Mucosa of rectum (tissue), 2 donors: ENCODE data around the gene BAG5.
A peak's percentile ranks its signal among the peaks of the same experiment; 100 is the strongest.

Source experiments
- H3K27ac ChIP-seq, 2 donors: one replicate each; pipeline ENCODE4 v1.7.0; 2013; ENCODE audit warnings: inconsistent platforms in 2 of 2, low read depth in 2 of 2, low read length in 2 of 2
- H3K27me3 ChIP-seq, 2 donors: one replicate each; pipeline ENCODE4 v1.7.0; 2013; ENCODE audit warnings: low read length in 2 of 2; ENCODE audit not compliant: control insufficient read depth in 2 of 2, insufficient read depth in 2 of 2
- H3K36me3 ChIP-seq, 2 donors: one replicate each; pipeline ENCODE4 v1.7.0; 2013; ENCODE audit warnings: low read length in 2 of 2; ENCODE audit not compliant: control insufficient read depth in 2 of 2, insufficient read depth in 2 of 2
- H3K4me1 ChIP-seq, 2 donors: one replicate each; pipeline ENCODE4 v1.7.0; 2013; ENCODE audit warnings: low read length in 2 of 2, mild to moderate bottlenecking in 1 of 2; ENCODE audit not compliant: control insufficient read depth in 2 of 2, insufficient read depth in 2 of 2
- H3K4me3 ChIP-seq, 2 donors: one replicate each; pipeline ENCODE4 v1.7.0; 2013; ENCODE audit warnings: low read length in 2 of 2
- H3K9ac ChIP-seq, 2 donors: one replicate each; pipeline ENCODE4 v1.7.0; 2013; ENCODE audit warnings: low read length in 2 of 2, low read depth in 1 of 2, mild to moderate bottlenecking in 1 of 2
- H3K9me3 ChIP-seq, 2 donors: one replicate each; pipeline ENCODE4 v1.7.0; 2013; ENCODE audit warnings: low read length in 2 of 2; ENCODE audit not compliant: control insufficient read depth in 2 of 2
- donor health status: healthy.
- donor health status: Normal muscosa, but diverticular disease.

The BAG5 gene

DNA sequence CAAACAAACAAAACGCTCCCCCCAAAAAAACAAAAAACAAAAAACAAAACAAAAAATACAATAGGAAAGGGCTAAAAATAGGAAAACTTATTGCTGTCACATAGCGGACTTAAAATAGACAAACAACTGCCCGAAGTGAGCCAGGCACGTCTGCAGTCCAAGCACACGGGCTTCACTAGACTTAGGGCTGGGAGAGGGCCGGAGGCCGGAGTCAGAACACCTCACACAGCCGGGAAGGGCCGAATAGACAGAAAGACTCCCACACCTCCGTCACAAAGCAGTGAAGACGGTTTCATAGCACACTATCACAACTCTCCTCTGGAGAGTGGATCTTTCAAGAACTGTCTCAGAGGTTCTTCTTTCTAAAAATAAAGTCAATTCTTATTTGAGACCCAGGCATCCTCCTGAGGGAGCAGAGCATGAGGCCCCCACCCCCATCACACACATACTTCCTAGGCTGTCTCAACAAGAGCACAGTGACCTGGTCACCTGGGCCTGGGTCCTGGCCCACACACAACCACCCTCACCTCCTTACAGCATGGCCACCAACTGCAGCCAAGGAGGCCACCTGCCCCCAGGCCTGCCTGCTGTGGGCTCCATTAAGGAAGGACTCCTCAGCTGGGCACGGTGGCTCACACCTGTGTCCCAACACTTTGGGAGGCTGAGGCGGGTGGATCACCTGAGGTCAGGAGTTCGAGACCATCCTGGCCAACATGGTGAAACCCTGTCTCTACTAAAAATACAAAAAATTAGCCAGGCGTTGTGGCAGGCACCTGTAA is 6.7 kb downstream of the BAG5 start:
- no peaks in the 10 kb centered on the region for H3K27me3 ChIP-seq
- H3K4me3 ChIP-seq: no peak overlapping the region
- no peaks in the 10 kb centered on the region for H3K9me3 ChIP-seq
- H3K9ac ChIP-seq: no peak overlapping the region
- no peak overlapping the region for H3K27ac ChIP-seq
- peaks cover 25 to 33% of the 10 kb centered on the region in 2 donors for H3K36me3 ChIP-seq
- H3K4me1 ChIP-seq: peaks cover 7 to 16% of the 10 kb centered on the region in 2 donors

DNA sequence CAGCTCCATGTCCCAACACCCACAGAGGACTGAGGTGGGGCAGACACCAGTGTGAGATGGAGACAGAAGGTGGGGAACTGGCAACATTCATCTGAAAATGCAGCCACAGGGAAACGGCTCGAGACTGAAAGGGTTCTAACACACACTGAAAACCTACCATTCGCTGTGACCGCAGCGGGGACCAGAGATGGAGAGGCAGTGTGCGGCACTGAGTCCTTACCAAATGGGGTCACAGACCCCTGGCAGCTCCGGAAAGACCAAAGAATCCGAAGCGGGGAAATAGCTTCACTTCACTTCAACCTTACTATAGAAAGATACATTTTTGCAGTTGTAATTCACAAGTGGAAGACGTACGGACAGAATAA is 9.6 kb downstream of the BAG5 start:
- peaks cover 8 to 16% of the 10 kb centered on the region in 2 donors for H3K4me1 ChIP-seq

DNA sequence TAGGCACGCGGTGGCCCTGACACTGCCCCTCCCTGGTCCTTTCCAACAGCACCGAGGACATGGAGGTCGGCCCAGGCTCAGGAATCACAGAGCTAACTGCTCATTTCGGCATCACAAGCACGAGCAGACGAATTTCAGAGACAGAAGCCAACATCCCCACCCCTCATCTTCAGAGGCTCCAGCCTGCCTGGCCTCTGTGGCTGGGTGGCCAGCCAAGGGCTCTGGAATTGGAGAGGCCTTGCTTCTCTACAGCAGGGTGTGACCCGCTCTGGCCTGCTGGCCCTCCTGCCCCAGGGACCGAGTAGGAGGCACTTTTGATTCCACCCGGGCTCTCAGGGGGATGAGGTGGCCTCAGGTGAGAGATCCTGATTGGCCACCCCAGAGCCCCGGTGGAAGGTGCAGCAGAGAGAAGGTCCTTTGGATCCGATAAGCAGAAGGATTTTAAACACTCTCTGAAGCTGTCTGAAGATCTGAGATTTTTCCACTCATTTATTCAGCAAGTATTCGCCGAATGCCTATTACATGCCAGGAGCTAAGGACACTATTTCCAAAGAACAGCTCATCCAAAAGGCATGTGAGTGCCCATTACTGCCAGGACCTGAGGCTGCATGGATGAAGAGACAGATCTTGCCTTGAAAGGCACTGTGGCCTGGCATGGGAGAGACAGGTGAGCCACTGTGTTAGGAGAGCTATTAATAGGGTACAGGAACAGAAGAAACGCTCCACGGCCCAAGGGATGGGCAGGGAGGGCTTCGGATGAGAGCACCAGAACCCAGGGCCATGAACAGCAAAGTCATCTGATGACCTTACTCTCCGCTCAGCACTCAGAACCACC is 10.2 kb downstream of the BAG5 start:
- Histone ChIP-seq H3K9me3 (no peaks in the 10 kb centered on the region), H3K4me1 (peaks cover 8 to 16% of the 10 kb centered on the region in 2 donors), H3K27ac (peak overlapping the region; percentile 53 to 77), H3K27me3 (no peaks in the 10 kb centered on the region), H3K36me3 (peaks cover 4 to 5% of the 10 kb centered on the region in 2 donors), H3K9ac (peak overlapping the region in 1 of 2 donors; percentile 3), H3K4me3 (no peak overlapping the region)

More for the DNA sequence above, 9.6 kb downstream of the BAG5 start:
- H3K36me3 ChIP-seq: peaks cover 4 to 6% of the 10 kb centered on the region in 2 donors
- H3K4me3 ChIP-seq: no peak overlapping the region
- H3K27me3 ChIP-seq: no peaks in the 10 kb centered on the region
- no peak overlapping the region for H3K9ac ChIP-seq
- H3K9me3 ChIP-seq: no peaks in the 10 kb centered on the region
- H3K27ac ChIP-seq: peak overlapping the region in 1 of 2 donors; percentile 53

- Histone ChIP-seq H3K4me3 (no peak overlapping the region), H3K9ac (no peak overlapping the region), H3K9me3 (no peaks in the 10 kb centered on the region), H3K27me3 (no peaks in the 10 kb centered on the region), H3K4me1 (peaks cover 4 to 18% of the 10 kb centered on the region in 2 donors), H3K36me3 (no peaks in the 10 kb centered on the region), H3K27ac (peak overlapping the region; percentile 53 to 77)
These were observed 11.1 kb downstream of the BAG5 start for GRCh38 chr14:103551338-103551762.

GRCh38 chr14:103550451-103551337 is 11.8 kb downstream of the BAG5 start:
- H3K27me3 ChIP-seq: no peaks in the 10 kb centered on the region
- H3K36me3 ChIP-seq: no peaks in the 10 kb centered on the region
- H3K4me1 ChIP-seq: peaks cover 4 to 18% of the 10 kb centered on the region in 2 donors
- no peak overlapping the region for H3K4me3 ChIP-seq
- no peaks in the 10 kb centered on the region for H3K9me3 ChIP-seq
- peak overlapping the region in 1 of 2 donors; percentile 8 for H3K9ac ChIP-seq
- H3K27ac ChIP-seq: peak overlapping the region in 1 of 2 donors; percentile 77

- H3K27me3 ChIP-seq: no peaks in the 10 kb centered on the region
- peaks cover 4 to 22% of the 10 kb centered on the region in 2 donors for H3K4me1 ChIP-seq
- H3K36me3 ChIP-seq: no peaks in the 10 kb centered on the region
- H3K9ac ChIP-seq: no peak overlapping the region
- H3K9me3 ChIP-seq: no peaks in the 10 kb centered on the region
- peak overlapping the region in 1 of 2 donors; percentile 32 for H3K27ac ChIP-seq
- no peak overlapping the region for H3K4me3 ChIP-seq
These were observed 12.8 kb downstream of the BAG5 start for GRCh38 chr14:103549361-103550311.

DNA sequence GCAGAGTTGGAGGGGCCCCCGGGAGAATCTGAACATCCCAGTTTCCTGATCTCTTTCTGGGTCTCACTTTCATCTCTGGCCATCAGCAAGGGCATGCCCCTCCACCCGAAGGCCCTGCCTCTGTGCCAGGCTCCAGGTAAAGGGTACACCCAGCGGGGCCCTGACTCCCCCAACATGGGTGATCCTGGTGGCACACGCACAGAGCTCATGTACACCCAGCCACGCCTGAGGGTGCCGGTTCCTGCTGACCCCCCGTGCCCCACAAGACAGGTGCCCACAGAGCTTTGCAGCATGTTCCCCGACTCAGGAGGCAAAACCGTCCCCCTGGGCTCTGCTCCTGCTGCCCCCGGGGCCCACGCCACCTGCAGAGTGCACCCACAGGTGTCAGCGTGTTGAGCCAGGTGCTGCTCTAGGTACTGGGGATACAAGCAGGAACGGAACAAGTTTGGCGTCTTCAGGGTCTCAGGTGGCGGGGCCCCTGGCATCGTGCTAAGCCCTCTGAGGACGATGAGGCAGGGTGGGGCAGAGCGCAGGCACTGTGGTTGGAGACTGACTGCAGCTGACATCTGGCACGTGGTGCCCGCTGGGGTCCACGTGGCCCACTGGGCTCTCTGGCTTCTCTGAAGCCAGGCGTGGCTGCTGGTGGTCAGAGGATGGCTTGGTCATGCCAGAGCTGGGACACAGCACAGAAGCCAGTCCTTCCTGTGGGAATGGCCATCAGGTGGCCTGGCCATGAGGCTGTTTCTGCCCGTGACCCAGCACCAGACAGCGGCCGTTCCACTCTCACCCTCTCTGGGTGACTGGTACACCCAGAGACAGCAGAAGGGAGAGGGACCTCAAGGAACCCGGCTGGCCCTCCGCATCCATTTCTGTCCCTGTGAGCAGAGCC is 13.8 kb downstream of the BAG5 start:
- Histone ChIP-seq H3K9me3 (no peaks in the 10 kb centered on the region), H3K4me3 (no peak overlapping the region), H3K9ac (no peak overlapping the region), H3K27ac (peak overlapping the region in 1 of 2 donors; percentile 32), H3K4me1 (peaks cover 5 to 29% of the 10 kb centered on the region in 2 donors), H3K27me3 (no peaks in the 10 kb centered on the region), H3K36me3 (no peaks in the 10 kb centered on the region)

DNA sequence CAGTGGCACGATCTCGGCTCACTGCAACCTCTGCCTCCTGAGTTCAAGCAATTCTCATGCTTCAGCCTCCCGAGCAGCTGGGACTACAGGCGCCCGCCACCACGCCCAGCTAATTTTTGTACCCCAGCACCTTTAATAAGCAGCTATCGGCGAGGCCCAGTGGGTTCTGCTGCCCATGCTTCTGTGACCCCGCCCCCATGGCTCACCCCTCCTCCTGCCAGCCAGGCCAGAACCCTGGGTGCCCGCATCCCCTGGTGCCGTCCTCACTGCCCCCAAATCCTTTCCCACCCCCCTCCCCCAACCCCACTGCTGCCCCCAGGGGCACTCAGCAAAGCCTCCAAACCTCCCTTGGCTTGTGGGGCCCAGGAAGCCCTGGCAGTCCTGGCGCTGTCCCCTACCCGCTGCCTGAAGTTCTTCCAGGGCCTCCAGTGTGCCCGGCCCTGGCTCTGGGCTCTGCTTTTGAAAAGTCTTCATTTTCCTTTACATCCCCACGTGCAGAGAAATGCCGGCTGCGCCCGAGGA is 14.5 kb downstream of the BAG5 start:
- Histone ChIP-seq H3K4me3 (no peak overlapping the region), H3K27me3 (no peaks in the 10 kb centered on the region), H3K36me3 (no peaks in the 10 kb centered on the region), H3K9ac (no peak overlapping the region), H3K27ac (no peak overlapping the region), H3K9me3 (no peaks in the 10 kb centered on the region), H3K4me1 (peaks cover 12 to 35% of the 10 kb centered on the region in 2 donors)
